Measurements from ENCODE around the gene RSL24D1.

The RSL24D1 gene

GRCh38 chr15:55238877-55239276, 42.1 kb upstream of the RSL24D1 start:
- H3K4me3 ChIP-seq (ENCODE audit: low read depth, low read length) = no peak overlapping the region
- no peak for TF ChIP-seq CTCF (IDR thresholded peaks at IDR 0.05; ENCODE audit: low read depth, low read length, missing control alignments)
- in situ Hi-C loops (cut with HindIII; ENCODE audit: low sequenced_read_pairs) = no loop called here
- DNase-seq (ENCODE audit: low read depth) = no peak

DNA sequence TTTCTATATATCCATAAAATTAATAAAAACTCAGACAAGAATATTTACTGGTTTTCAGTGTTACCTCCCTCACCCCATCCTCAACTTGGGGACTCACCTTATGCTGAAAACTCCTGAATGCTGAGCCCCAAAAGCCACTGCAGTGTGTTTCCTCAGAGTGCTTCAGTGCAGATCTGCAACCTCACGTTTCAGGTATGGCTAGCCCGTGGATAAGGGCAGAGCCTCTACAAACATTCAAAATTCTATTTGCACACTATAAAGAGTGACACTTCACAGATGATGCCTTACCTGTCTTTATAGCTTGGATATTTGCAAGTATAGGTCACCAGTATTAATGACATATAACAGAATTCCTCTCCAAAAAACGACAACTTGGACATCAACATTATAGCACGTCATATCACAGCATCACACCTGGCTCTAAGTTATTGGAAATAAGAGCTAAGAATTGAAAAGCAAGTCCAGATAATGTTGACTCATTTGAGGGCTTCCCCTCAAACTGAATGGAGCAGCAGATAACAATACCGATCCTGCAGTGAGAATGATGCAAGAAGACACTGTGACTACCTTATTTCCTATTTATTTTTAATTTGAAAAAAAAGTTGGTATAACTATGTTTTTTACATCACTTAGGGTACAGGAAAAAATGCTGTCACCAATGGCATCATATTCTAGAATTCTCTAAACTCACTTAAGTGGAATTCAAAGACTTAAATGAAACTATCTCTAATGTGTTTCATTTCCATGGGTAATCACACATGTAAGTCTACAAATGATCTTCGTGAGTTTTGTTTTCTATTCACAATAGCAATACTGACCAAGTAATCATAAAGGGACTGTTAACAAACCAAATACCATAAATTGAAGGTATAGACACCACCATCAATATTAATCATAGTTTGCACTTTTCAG, 40.7 kb upstream of the RSL24D1 start:
- no peak overlapping the region for H3K4me3 ChIP-seq (ENCODE audit: low read depth, low read length)
- no peak for DNase-seq (ENCODE audit: low read depth)
- no peak for TF ChIP-seq CTCF (IDR thresholded peaks at IDR 0.05; ENCODE audit: low read depth, low read length, missing control alignments)
- in situ Hi-C loops (cut with HindIII; ENCODE audit: low sequenced_read_pairs) = no loop called here

GRCh38 chr15:55235546-55236036, 38.9 kb upstream of the RSL24D1 start:
- in situ Hi-C loops (cut with HindIII; ENCODE audit: low sequenced_read_pairs) = no loop called here
- no peak for DNase-seq (ENCODE audit: low read depth)
- no peak overlapping the region for H3K4me3 ChIP-seq (ENCODE audit: low read depth, low read length)
- TF ChIP-seq CTCF (IDR thresholded peaks at IDR 0.05; ENCODE audit: low read depth, low read length, missing control alignments) = no peak

DNA sequence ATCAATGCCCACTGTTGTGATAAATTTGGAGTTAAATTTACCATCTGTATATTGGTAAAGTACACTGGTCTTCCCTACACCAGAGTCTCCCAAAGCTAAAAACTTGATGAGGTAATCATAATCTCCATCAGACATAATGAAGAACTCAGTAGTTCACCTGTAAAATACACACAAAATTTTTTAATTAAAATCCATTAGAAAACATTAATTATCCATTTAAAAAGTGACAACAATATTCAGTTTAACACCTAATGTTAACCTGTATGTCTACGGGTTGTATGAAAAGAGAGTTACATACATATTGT, 38.0 kb upstream of the RSL24D1 start:
- TF ChIP-seq CTCF (IDR thresholded peaks at IDR 0.05; ENCODE audit: low read depth, low read length, missing control alignments) = no peak
- no peak for DNase-seq (ENCODE audit: low read depth)
- in situ Hi-C loops (cut with HindIII; ENCODE audit: low sequenced_read_pairs) = no loop called here
- no peak overlapping the region for H3K4me3 ChIP-seq (ENCODE audit: low read depth, low read length)

GRCh38 chr15:55234104-55234799, 37.5 kb upstream of the RSL24D1 start:
- no peak for DNase-seq (ENCODE audit: low read depth)
- TF ChIP-seq CTCF (IDR thresholded peaks at IDR 0.05; ENCODE audit: low read depth, low read length, missing control alignments) = no peak
- in situ Hi-C loops (cut with HindIII; ENCODE audit: low sequenced_read_pairs) = no loop called here

DNA sequence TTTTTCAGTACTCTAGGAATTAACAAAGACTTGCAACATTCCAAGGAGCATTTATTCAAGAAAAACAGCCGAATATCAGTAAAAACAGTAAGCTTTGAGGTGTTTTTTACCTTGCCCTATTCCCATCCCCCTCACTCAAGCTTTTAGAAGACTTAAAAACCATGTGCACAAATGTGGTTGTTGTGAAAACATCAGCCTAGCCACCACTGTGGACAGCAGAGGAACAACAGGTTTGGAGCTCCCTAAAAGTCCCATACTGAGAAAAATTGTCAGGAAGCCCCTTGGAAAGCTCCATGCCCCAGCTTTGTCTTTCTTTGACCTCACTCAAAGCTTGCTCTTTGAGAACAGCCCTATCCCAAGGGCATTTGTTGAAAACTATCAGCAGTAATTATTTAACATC, 34.7 kb upstream of the RSL24D1 start:
- in situ Hi-C loops (cut with HindIII; ENCODE audit: low sequenced_read_pairs) = no loop called here
- DNase-seq (ENCODE audit: low read depth) = no peak

More at GRCh38 chr15:55234104-55234799, 37.5 kb upstream of the RSL24D1 start:
- H3K4me3 ChIP-seq (ENCODE audit: low read depth, low read length) = no peak overlapping the region

More for the DNA sequence above, 34.7 kb upstream of the RSL24D1 start:
- no peak overlapping the region for H3K4me3 ChIP-seq (ENCODE audit: low read depth, low read length)
- TF ChIP-seq CTCF (IDR thresholded peaks at IDR 0.05; ENCODE audit: low read depth, low read length, missing control alignments) = no peak

Data from astrocyte of the cerebellum (primary cell).